ENCODE results near the gene VWA7. TPM values are rescaled to one million over a fixed set of nuclear protein-coding genes. Genes with fewer than 3 reads are reported as not detected.

Gene VWA7
- total RNA-seq, 3 donors from 2014 or later = under 0.01 to 1.6 TPM; not detected in 1

DNA sequence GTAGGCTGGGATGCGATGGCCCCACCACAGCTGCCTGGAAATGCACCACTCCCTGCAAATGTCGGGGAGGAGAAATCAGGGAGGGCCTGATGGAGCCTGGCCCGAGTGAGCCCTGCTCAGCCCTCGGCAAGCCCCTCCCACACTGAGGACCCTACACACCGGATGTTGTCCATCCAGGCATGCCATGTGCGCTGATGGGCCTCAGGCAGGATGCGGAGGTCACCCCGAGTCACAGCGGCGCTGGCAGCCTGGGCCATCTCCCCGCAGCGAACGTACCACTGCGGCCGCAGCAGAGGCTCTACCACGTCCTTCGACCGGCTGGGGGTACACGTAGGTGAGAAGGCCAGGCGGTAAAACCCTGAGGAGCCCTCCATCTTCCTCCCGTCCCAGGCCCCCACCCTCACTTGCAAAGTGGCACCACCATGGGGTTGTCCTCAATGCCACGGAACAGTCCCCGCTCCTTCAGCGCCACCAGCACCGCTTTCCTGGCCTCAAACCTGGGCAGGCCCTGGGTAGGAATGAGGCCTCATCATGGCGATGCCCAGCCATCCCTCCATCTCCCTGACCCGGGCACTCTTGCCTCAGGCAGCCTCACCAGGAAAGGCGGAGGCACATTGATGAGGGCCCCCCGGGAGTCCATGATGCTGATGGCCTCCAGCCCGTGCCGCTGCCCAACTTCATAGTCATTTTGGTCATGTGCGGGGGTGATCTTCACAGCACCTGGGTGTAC is 5.2 kb upstream of the VWA7 start:
- TF ChIP-seq POLR2A (IDR thresholded peaks at IDR 0.05) (no peak), POLR2AphosphoS5 (IDR thresholded peaks at IDR 0.05) (no peak)
- TF ChIP-seq, protein P1, sequence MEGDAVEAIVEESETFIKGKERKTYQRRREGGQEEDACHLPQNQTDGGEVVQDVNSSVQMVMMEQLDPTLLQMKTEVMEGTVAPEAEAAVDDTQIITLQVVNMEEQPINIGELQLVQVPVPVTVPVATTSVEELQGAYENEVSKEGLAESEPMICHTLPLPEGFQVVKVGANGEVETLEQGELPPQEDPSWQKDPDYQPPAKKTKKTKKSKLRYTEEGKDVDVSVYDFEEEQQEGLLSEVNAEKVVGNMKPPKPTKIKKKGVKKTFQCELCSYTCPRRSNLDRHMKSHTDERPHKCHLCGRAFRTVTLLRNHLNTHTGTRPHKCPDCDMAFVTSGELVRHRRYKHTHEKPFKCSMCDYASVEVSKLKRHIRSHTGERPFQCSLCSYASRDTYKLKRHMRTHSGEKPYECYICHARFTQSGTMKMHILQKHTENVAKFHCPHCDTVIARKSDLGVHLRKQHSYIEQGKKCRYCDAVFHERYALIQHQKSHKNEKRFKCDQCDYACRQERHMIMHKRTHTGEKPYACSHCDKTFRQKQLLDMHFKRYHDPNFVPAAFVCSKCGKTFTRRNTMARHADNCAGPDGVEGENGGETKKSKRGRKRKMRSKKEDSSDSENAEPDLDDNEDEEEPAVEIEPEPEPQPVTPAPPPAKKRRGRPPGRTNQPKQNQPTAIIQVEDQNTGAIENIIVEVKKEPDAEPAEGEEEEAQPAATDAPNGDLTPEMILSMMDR (IDR thresholded peaks at IDR 0.05) = no peak
- intact Hi-C loops (cut with DNase I; ENCODE audit: low total_unique reads) = no loop called here
- no peaks in the 10 kb centered on the region for H3K36me3 ChIP-seq
- H3K4me3 ChIP-seq = no peak overlapping the region
- no peaks in the 10 kb centered on the region for H3K27me3 ChIP-seq
- DNase-seq (ENCODE audit: low spot score in 2 of 2) = no peak
- H3K27ac ChIP-seq = no peak overlapping the region
- peaks cover 0 to under 1% of the 10 kb centered on the region in 2 donors for H3K4me1 ChIP-seq
- H3K9me3 ChIP-seq = no peaks in the 10 kb centered on the region

DNA sequence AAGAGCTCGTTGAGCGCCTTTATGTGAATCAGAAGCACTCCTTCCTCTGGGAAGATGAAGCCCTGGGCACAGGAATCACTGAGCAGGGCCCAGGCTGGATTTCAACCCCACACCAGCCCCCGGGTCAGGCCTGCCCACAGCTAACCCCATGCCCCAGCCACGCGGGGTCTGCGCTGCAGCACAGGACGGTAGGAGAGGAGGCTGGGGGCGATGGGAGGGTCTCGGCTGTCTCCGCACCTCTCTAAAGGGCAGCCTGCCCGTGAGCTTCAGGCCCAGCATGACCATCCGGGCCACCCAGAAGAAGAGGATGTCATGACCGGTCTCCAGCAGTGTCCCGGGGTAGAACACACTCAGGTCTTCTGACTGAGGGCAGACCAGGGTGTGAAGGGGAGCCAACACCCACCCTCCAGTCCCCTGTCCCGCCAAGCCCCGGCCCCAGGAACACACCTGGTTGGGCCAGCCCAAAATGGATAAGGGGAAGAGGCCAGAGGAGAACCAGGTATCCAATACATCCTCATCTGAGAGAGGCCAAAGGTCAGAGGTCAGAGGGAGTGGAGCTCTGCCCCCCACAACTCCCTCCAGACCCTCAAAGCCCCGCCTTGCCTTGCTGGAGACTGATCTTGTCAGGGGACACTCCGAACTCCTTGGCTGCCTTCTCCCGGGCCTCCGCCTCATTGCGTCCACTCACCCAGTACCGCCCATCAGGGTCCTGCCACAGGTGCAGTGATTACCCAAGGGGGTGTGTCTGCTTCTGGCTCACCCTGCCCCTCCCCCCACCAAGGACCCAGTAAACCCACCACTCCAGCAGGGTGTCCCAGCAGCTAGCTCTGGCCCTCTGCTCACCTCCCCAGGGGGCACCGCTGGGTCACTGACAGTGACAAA is 4.4 kb upstream of the VWA7 start:
- Histone ChIP-seq H3K36me3 (no peaks in the 10 kb centered on the region), H3K4me3 (no peak overlapping the region), H3K9me3 (no peaks in the 10 kb centered on the region), H3K4me1 (peaks cover 5 to 8% of the 10 kb centered on the region in 2 donors), H3K27ac (no peak overlapping the region), H3K27me3 (no peaks in the 10 kb centered on the region)
- DNase-seq (ENCODE audit: low spot score in 2 of 2) = no peak
- intact Hi-C loops (cut with DNase I; ENCODE audit: low total_unique reads) = no loop called here
- TF ChIP-seq, protein P1 (IDR thresholded peaks at IDR 0.05) = no peak
- TF ChIP-seq POLR2A (IDR thresholded peaks at IDR 0.05) = no peak
- TF ChIP-seq POLR2AphosphoS5 (IDR thresholded peaks at IDR 0.05) = no peak

DNA sequence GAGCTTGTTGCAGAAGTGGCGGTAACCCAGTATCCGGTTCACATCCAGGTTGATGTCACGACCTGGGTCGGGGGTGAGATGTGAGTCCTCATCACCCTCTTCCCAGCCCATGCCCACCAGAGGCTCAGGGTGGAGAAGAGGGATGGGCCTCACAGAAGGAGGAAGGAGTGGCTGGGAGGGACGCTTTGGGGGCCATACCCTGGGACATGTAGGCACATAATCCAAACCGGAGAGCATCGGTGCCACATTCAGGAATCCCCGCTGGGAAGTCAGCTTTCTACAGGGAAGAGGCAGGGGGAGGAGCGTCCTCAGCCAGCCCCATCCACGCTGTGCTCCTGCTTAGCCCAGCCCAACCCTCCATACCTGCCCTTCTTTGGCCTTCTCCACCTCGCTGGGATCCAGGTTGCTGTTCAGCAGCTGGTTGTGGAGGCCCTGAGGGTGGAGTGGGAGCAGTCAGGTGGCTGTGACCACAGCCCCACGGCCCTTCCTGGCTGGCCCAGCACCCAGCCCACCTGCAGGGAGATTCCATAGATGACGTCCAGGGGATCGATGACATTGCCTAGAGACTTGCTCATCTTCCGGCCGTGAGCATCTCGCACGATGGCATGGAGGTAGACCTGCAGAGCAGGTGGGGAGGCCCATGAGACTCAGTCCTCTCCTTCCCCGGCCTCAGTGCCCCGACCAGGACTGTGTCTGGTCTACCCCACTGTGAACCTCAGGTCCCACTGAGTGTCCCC is 3.5 kb upstream of the VWA7 start:
- Histone ChIP-seq H3K9me3 (no peaks in the 10 kb centered on the region), H3K36me3 (no peaks in the 10 kb centered on the region), H3K27ac (no peak overlapping the region), H3K4me3 (no peak overlapping the region), H3K27me3 (no peaks in the 10 kb centered on the region), H3K4me1 (peaks cover 6 to 8% of the 10 kb centered on the region in 2 donors)
- TF ChIP-seq, protein P1 (IDR thresholded peaks at IDR 0.05) = no peak
- no peak for TF ChIP-seq POLR2AphosphoS5 (IDR thresholded peaks at IDR 0.05)
- no peak for TF ChIP-seq POLR2A (IDR thresholded peaks at IDR 0.05)
- intact Hi-C loops (cut with DNase I; ENCODE audit: low total_unique reads) = no loop called here
- DNase-seq (ENCODE audit: low spot score in 2 of 2) = no peak

DNA sequence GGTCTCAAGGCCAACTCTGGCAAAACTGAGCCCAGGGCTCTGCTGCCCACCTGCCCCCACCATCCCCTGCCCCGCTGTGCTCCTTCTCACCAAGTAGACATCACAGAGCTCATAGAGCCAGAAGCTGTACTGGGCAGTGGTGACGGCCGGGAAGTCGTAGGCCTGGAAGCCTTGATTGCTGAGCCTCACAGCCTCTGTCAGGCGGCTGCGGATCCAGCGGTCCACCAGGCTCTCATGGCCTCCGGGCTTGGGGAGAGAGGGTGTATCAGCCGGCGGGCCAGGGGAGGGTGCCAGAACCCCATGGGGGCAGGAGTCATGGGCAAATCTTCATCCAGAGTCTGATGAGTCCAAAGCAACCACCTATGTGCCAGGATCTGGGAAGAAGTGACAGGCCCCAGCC is 2.8 kb upstream of the VWA7 start:
- H3K9me3 ChIP-seq = no peaks in the 10 kb centered on the region
- no peak for DNase-seq (ENCODE audit: low spot score in 2 of 2)
- H3K27me3 ChIP-seq = no peaks in the 10 kb centered on the region
- intact Hi-C loops (cut with DNase I; ENCODE audit: low total_unique reads) = no loop called here
- H3K36me3 ChIP-seq = no peaks in the 10 kb centered on the region
- peaks cover 6 to 8% of the 10 kb centered on the region in 2 donors for H3K4me1 ChIP-seq
- H3K27ac ChIP-seq = no peak overlapping the region
- no peak overlapping the region for H3K4me3 ChIP-seq
- TF ChIP-seq, protein P1 (IDR thresholded peaks at IDR 0.05) = no peak
- TF ChIP-seq POLR2AphosphoS5 (IDR thresholded peaks at IDR 0.05) (no peak), POLR2A (IDR thresholded peaks at IDR 0.05) (no peak)
